Peyer's patch (tissue), 4 donors: Measurements from ENCODE around the gene SSH2. TPM values are rescaled to one million over a fixed set of nuclear protein-coding genes. Genes with fewer than 3 reads are reported as not detected.

Experiments used
- DNase-seq, 3 donors: peaks; one replicate each; pipeline ENCODE4 v3.0.0-alpha.2; 2017 to 2019
- H3K27ac ChIP-seq, 4 donors: fragments of 200-600 bp; sonication (generic); one replicate each; pipeline ENCODE4 v1.5.1; 2016 to 2019
- H3K27me3 ChIP-seq, 2 donors: fragments of 200-600 bp; sonication (generic); one replicate each; pipeline ENCODE4 v1.5.1; 2019
- H3K36me3 ChIP-seq, 3 donors: fragments of 200-600 bp; sonication (generic); one replicate each; pipeline ENCODE4 v1.5.1; 2016 to 2019
- H3K4me1 ChIP-seq, 4 donors: fragments of 200-600 bp; sonication (generic); one replicate each; pipeline ENCODE4 v1.5.1; 2016 to 2019
- H3K4me3 ChIP-seq, 4 donors: fragments of 200-600 bp; sonication (generic); 1 replicate in 3 of 4; 2 replicates in 1 of 4; pipeline ENCODE4 v1.5.1; 2016 to 2019; ENCODE audit warnings: mild to moderate bottlenecking in 1 of 4
- H3K9me3 ChIP-seq, 4 donors: fragments of 200-600 bp; sonication (generic); one replicate each; pipeline ENCODE4 v1.5.1; 2016 to 2019; ENCODE audit warnings: mild to moderate bottlenecking in 1 of 4
- POLR2A ChIP-seq, 2 donors: fragments of 450-650 bp; IDR thresholded peaks; one replicate each; pipeline ENCODE4 v1.5.1; 2017; ENCODE audit warnings: antibody characterized with exemption in 2 of 2, mild to moderate bottlenecking in 2 of 2, moderate library complexity in 2 of 2
- total RNA-seq, 4 donors: library from RNA; depleted of rRNA; stranded (reverse); fragments of >200 nt; gene quantifications; one replicate each; pipeline ENCODE4 v1.1.0, GENCODE V29; 2016
- TF ChIP-seq, protein P1 (sequence below), 6 experiments: fragments of 450-650 bp in 4 of 6; fragments of 200-600 bp in 2 of 6; sonication (generic) in 1 of 6; IDR thresholded peaks; one replicate each; pipeline ENCODE4 v1.5.1; 2017 to 2019; ENCODE audit warnings: antibody characterized with exemption in 6 of 6, mild to moderate bottlenecking in 3 of 6, moderate library complexity in 1 of 6

SSH2 gene
- total RNA-seq, 4 donors from 2014 or later, result 45.4 to 139 (median 58.2) TPM

DNA sequence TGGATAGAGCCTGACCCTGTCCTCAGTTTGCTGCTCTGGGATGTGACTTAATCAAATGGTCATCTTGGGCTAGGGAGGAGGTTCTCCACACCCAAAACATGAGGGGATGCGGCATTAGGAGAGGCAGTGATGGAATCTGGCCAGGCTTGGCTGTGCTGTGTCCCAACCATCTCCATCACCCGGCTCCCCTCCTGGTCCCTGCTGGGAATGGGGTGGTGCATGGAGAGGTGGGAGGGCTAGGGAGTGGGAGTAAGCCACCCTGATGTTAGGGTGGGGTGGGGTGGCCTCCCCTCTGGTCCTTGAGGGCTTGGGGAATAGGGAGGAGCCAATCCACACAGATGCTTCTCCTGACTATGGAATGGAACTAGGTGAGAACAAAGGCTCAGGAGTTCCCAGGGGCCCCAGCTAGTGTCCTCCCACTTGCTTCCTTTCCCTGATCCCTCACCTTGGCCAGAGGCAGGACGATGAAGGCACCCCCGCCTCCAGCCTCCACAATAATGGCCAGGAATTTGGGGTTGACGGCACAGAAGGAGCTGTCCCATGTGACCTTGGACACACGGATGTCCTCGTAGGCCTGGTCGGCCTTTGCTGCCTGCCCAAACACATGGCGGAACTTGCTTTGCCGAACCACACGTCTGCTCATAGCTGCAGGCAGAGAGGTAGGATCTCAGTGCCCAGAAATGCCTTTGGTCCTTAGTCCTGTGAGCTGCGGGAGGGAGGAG lies 309.1 kb downstream of the SSH2 start:
- Histone ChIP-seq H3K36me3 (no peaks in the 10 kb centered on the region), H3K9me3 (no peaks in the 10 kb centered on the region), H3K4me3 (no peak overlapping the region), H3K4me1 (peaks cover 0 to 41% (median 26%) of the 10 kb centered on the region in 4 donors), H3K27me3 (no peaks in the 10 kb centered on the region), H3K27ac (no peak overlapping the region)
- TF ChIP-seq, protein P1, sequence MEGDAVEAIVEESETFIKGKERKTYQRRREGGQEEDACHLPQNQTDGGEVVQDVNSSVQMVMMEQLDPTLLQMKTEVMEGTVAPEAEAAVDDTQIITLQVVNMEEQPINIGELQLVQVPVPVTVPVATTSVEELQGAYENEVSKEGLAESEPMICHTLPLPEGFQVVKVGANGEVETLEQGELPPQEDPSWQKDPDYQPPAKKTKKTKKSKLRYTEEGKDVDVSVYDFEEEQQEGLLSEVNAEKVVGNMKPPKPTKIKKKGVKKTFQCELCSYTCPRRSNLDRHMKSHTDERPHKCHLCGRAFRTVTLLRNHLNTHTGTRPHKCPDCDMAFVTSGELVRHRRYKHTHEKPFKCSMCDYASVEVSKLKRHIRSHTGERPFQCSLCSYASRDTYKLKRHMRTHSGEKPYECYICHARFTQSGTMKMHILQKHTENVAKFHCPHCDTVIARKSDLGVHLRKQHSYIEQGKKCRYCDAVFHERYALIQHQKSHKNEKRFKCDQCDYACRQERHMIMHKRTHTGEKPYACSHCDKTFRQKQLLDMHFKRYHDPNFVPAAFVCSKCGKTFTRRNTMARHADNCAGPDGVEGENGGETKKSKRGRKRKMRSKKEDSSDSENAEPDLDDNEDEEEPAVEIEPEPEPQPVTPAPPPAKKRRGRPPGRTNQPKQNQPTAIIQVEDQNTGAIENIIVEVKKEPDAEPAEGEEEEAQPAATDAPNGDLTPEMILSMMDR (IDR thresholded peaks at IDR 0.05), result no peak
- TF ChIP-seq POLR2A (IDR thresholded peaks at IDR 0.05), result no peak
- no peak for DNase-seq

DNA sequence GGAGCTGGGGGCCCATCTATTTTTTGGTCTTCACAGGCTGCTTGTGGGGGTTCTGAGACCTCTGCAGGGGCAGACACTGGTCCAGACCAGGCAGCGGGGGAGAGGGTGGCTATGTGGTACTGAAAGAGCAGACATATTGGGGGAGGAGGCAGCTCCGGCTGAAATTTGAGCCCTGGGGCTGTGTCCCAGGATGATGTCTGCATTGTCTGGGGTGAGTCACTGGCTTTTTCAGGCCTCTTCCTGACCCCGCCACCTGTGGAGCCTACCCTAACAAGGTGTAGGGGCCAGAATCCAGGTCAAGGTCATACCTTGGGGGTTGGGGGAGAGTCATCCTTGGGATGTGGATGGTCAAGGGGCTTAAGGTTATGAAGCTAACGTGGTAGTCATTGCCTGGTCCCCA lies 309.8 kb downstream of the SSH2 start:
- Histone ChIP-seq H3K9me3 (no peaks in the 10 kb centered on the region), H3K4me3 (no peak overlapping the region), H3K36me3 (no peaks in the 10 kb centered on the region), H3K27me3 (no peaks in the 10 kb centered on the region), H3K27ac (no peak overlapping the region), H3K4me1 (peaks cover 0 to 46% (median 30%) of the 10 kb centered on the region in 4 donors)
- TF ChIP-seq, protein P1 (IDR thresholded peaks at IDR 0.05), result no peak
- TF ChIP-seq POLR2A (IDR thresholded peaks at IDR 0.05), result no peak
- DNase-seq, result no peak

DNA sequence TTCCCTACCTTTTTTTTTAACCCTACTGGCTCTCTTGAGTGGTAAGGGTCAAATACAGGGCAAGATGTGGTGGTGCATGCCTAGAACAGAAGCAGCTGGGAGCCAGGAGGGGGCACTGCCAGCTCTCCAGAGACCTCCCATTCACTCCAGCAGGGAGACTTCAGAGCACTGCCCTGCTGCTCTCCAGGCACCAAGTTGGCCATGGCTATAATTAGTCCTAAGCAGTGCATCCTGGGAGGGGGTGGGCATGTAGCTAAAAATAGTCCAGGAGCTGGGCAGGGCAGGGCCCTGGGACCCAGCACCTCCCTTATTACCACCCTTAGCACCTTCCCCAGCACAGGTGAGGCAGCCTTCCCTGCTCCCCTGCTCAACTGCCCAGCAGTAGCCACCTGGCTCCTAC lies 310.8 kb downstream of the SSH2 start:
- no peaks in the 10 kb centered on the region for H3K27me3 ChIP-seq
- no peak overlapping the region for H3K4me3 ChIP-seq
- H3K27ac ChIP-seq, result no peak overlapping the region
- H3K36me3 ChIP-seq, result no peaks in the 10 kb centered on the region
- DNase-seq, result no peak
- no peaks in the 10 kb centered on the region for H3K9me3 ChIP-seq
- no peak for TF ChIP-seq POLR2A (IDR thresholded peaks at IDR 0.05)
- TF ChIP-seq, protein P1 (IDR thresholded peaks at IDR 0.05), result no peak
- H3K4me1 ChIP-seq, result peaks cover 0 to 57% (median 38%) of the 10 kb centered on the region in 4 donors

DNA sequence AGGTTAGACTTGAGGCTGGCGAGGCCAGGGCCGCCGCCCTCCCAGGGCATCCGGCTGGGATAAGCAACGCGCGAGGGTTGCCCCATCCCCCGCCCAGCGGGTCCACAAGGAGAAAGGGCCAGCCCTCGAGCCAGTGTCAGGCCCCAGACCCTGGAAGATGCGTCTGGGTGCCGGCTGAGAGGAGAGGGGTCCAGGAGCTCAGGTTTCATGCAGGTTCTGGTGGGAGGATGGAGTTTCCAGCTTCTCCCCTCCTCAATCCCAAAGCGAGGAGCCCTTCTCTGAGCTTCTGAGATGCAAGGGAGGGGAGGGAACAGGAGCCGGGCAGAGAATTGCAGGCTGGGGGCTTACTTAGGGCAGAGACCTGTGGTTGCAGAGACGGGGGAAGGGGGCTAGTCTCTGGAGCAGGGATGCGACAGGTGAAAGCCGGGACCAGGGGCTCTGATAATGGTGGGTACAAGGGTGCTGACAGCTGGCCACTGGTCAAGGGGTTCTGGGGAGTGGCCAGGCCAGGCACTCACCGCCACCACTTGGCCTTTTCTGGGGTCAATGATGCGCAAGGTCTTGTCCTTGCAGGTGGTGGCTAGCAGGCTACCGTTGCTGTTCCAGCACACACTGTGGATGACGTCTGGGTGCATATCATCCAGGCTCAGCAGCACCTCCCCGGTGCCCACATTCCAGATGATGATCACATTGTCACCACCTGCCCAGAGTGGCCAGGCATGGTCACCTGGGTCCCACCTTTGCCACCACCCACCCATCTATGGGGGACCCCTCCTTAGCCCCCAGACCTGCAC lies 311.6 kb downstream of the SSH2 start:
- H3K27me3 ChIP-seq, result no peaks in the 10 kb centered on the region
- TF ChIP-seq, protein P1 (IDR thresholded peaks at IDR 0.05), result no peak
- no peak for TF ChIP-seq POLR2A (IDR thresholded peaks at IDR 0.05)
- H3K36me3 ChIP-seq, result no peaks in the 10 kb centered on the region
- H3K9me3 ChIP-seq, result no peaks in the 10 kb centered on the region
- peak overlapping the region in 3 of 4 donors; percentile 37 to 53 (median 46) for H3K4me3 ChIP-seq
- H3K4me1 ChIP-seq, result peaks cover 5 to 64% (median 44%) of the 10 kb centered on the region in 4 donors
- no peak for DNase-seq
- H3K27ac ChIP-seq, result peak overlapping the region in 1 of 4 donors; percentile 74

DNA sequence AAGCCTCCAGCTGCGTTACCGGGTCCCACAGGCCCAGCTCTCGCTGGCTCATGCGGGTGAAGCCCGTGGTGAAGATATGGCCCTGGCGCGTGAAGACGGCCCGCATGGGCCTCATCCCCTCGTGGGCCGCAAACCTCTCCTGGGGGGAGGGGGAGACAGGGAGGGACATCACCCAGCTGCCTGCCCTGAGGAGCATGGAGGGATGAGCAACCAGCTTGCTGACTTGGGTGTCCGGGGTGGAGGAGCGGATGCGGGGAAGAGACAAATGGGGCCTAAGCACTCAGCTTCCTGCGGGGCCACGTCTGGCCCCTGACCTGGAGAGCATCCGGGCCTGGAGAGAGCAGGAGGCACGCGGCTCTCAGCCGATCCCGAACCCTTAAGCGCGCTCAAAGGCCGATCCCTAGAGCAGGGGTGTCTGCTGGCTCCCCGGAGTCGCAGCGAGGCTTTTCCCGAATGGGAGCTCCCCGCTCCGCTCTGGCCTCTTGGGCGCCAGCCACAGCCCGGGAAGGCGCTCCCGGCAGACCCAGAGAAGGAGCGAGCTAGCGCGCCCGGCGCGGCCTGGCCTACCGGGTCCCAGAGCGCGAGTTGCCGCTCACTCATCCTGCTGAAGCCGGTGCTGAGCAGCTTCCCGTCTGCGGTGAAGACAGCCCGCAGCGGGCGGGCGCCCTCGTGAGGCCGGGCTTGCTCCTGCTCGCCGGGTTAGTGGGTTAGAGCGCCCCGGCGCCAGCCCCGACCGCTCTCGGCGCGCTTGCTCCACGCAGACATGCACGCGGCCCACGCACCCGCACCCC lies 312.4 kb downstream of the SSH2 start:
- no peaks in the 10 kb centered on the region for H3K27me3 ChIP-seq
- peaks cover 0 to under 1% (median 0%) of the 10 kb centered on the region in 4 donors for H3K9me3 ChIP-seq
- TF ChIP-seq, protein P1 (IDR thresholded peaks at IDR 0.05), result peak; percentile 52 to 89 (median 79)
- no peak for TF ChIP-seq POLR2A (IDR thresholded peaks at IDR 0.05)
- H3K36me3 ChIP-seq, result no peaks in the 10 kb centered on the region
- peak overlapping the region; percentile 20 to 53 (median 42) for H3K4me3 ChIP-seq
- peaks cover 5 to 64% (median 48%) of the 10 kb centered on the region in 4 donors for H3K4me1 ChIP-seq
- peak overlapping the region; percentile 1 to 74 (median 14) for H3K27ac ChIP-seq
- DNase-seq, result peak; percentile 84 to 95 (median 88)
